Psoas muscle (tissue), 8 donors: Measurements from ENCODE around the gene MAML2. TPM values are rescaled to one million over a fixed set of nuclear protein-coding genes. Genes with fewer than 3 reads are reported as not detected.

Experiments used
- ATAC-seq, 4 donors: fragments of 200-7000 bp; cut with Tn5 transposase; one replicate each; pipeline ENCODE4 v1.9.1; 2020; ENCODE audit warnings: moderate library complexity in 3 of 4, mild to moderate bottlenecking in 2 of 4
- DNase-seq, 2 donors: peaks; one replicate each; pipeline ENCODE4 v3.0.0-alpha.2; 2020
- H3K27ac ChIP-seq: fragments of 200-600 bp; one replicate; pipeline ENCODE4 v1.8.0; 2022
- H3K27me3 ChIP-seq, 3 donors: fragments of 200-600 bp in 1 of 3; one replicate each; pipeline versions ENCODE4 v1.6.1 to v1.8.0; 2013 to 2022; ENCODE audit warnings: low read length in 2 of 3, mild to moderate bottlenecking in 2 of 3, moderate library complexity in 1 of 3; ENCODE audit not compliant: insufficient read depth in 3 of 3
- H3K36me3 ChIP-seq, 2 donors: fragments of 200-600 bp in 1 of 2; one replicate each; pipeline versions ENCODE4 v1.6.1 to v1.8.0; 2013 to 2022; ENCODE audit warnings: low read depth in 1 of 2, mild to moderate bottlenecking in 1 of 2, moderate library complexity in 1 of 2; ENCODE audit not compliant: insufficient read depth in 1 of 2
- H3K4me1 ChIP-seq: fragments of 200-600 bp; one replicate; pipeline ENCODE4 v1.8.0; 2022
- H3K4me3 ChIP-seq: fragments of 200-600 bp; one replicate; pipeline ENCODE4 v1.8.0; 2022; ENCODE audit warnings: mild to moderate bottlenecking
- H3K9me3 ChIP-seq: fragments of 200-600 bp; one replicate; pipeline ENCODE4 v1.8.0; 2022
- CTCF ChIP-seq: fragments of 200-600 bp; IDR thresholded peaks from one replicate; pipeline ENCODE4 v1.8.0; 2022; ENCODE audit warnings: antibody characterized with exemption
- WGBS, 3 donors: extraction: QIAGEN DNeasy Blood & Tissue Kit; methylation state at CpG; one replicate each; pipeline versions ENCODE4 v1.1.6 to v1.1.7; 2013; 5-methylcytosine and 5-hydroxymethylcytosine counted together
- intact Hi-C, 2 donors: fragments of 100-400 bp; cut with DNase I; formaldehyde crosslinking; loops; one replicate each; pipeline versions ENCODE4 v1.11.0 to v1.14.2; 2022
- polyA plus RNA-seq, 3 donors: library from polyadenylated mRNA; stranded (reverse); fragments of 200-250 nt; gene quantifications; one replicate each; pipeline ENCODE4 v1.2.3, GENCODE V29; 2013
- total RNA-seq, 4 donors: library from RNA; stranded (reverse); fragmentation: NEBNext Ultra II Directional in 2 of 4; extraction: Animal tissue kit (Norgen Biotek cat#: 25700) in 2 of 4; gene quantifications; one replicate each; pipeline versions ENCODE4 v1.2.1 to v1.2.4, GENCODE V29; 2021 to 2023
- donor health status: healthy with polysubstance abuse.
- donor health status: DM: no; HTN: no; CAD: no; lungs with moderate emphysema.
- donor health status: Bipolar disorder and iron deficiency.
- donor health status: healthy.
- donor health status: DM: yes; HTN: yes; CAD: no.
- donor health status: DM: no; HTN: no; CAD: no.
- donor health status: DM: no; HTN: no; CAD: no.
- donor health status: DM: yes; HTN: yes; CAD: no.

Gene MAML2
- total and polyA plus RNA-seq, 7 donors = 0.39 to 3.7 (median 1.5) TPM

- no peak for ATAC-seq
- WGBS, 3 donors = 93 to 94% (median 94%) methylated on average over 10 of the region's 10 CpGs
- H3K9me3 ChIP-seq = no peaks in the 10 kb centered on the region
- TF ChIP-seq CTCF = no peak
- intact Hi-C loops = no loop called here
- no peak for DNase-seq
- no peak overlapping the region for H3K4me3 ChIP-seq
- no peaks in the 10 kb centered on the region for H3K4me1 ChIP-seq
- H3K27me3 ChIP-seq = no peaks in the 10 kb centered on the region
- no peaks in the 10 kb centered on the region for H3K36me3 ChIP-seq
- no peak overlapping the region for H3K27ac ChIP-seq
Measured at GRCh38 chr11:96322775-96323641, 20.0 kb downstream of the MAML2 start.

- 85 to 87% (median 86%) methylated on average over 5 of the region's 5 CpGs for WGBS, 3 donors
- no peak overlapping the region for H3K27ac ChIP-seq
- H3K36me3 ChIP-seq = no peaks in the 10 kb centered on the region
- intact Hi-C loops = no loop called here
- no peaks in the 10 kb centered on the region for H3K4me1 ChIP-seq
- ATAC-seq (no peak), DNase-seq (no peak)
- no peaks in the 10 kb centered on the region for H3K27me3 ChIP-seq
- no peak for TF ChIP-seq CTCF
- no peak overlapping the region for H3K4me3 ChIP-seq
- no peaks in the 10 kb centered on the region for H3K9me3 ChIP-seq
Measured at GRCh38 chr11:96321091-96321490, 21.9 kb downstream of the MAML2 start.

- no peak for ATAC-seq
- no peaks in the 10 kb centered on the region for H3K9me3 ChIP-seq
- intact Hi-C loops = no loop called here
- H3K4me1 ChIP-seq = no peaks in the 10 kb centered on the region
- no peaks in the 10 kb centered on the region for H3K36me3 ChIP-seq
- no peak overlapping the region for H3K4me3 ChIP-seq
- no peak for TF ChIP-seq CTCF
- no peak for DNase-seq
- H3K27ac ChIP-seq = no peak overlapping the region
- H3K27me3 ChIP-seq = no peaks in the 10 kb centered on the region
- WGBS, 3 donors = 85 to 93% (median 86%) methylated on average over 2 of the region's 2 CpGs
Measured at GRCh38 chr11:96319898-96320656, 22.9 kb downstream of the MAML2 start.

DNA sequence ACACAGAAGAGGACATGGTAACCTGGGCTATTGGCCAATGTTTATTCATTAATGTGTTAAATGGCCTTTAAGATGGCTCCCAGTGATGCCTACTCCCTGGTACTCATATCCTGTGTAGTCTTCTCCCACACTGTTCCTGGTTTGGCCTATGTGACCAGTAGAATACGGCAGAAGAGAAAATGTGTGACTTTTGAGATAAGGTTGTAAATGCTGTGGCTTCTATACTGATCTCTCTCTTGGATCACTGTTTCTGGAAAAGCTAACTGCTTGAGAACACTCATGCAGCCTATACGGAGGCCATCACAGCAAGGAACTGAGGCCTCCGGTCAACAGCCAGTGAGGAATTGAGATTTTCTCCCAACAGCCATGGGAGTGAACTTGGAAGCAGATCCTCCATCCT is 24.1 kb downstream of the MAML2 start:
- H3K27ac ChIP-seq = no peak overlapping the region
- WGBS, 3 donors = 90 to 92% (median 91%) methylated on average over 3 of the region's 3 CpGs
- H3K27me3 ChIP-seq = no peaks in the 10 kb centered on the region
- H3K9me3 ChIP-seq = no peaks in the 10 kb centered on the region
- H3K4me1 ChIP-seq = peaks cover 5% of the 10 kb centered on the region
- DNase-seq = no peak
- H3K4me3 ChIP-seq = no peak overlapping the region
- H3K36me3 ChIP-seq = no peaks in the 10 kb centered on the region
- TF ChIP-seq CTCF = no peak
- intact Hi-C loops = no loop called here
- ATAC-seq = no peak
